Nephron progenitor cell (in vitro differentiated cells): ENCODE measurements around the gene COL27A1.
"Not testable (repeated sequence)": the region's sequence is repeated elsewhere in the genome, so short reads cannot be mapped to it uniquely, and the experiment has no call there.

Source experiments
- DNase-seq: peaks from one replicate; pipeline ENCODE4 v3.0.0; 2021
- H3K27ac Mint-ChIP-seq: 2 replicates; pipeline ENCODE4 v1.8.0; 2021; ENCODE audit warnings: mild to moderate bottlenecking, moderate library complexity, mixed read lengths
- H3K27me3 Mint-ChIP-seq: 2 replicates; pipeline ENCODE4 v1.8.0; 2021; ENCODE audit warnings: mild to moderate bottlenecking, low read depth, mixed read lengths; ENCODE audit not compliant: poor library complexity
- H3K36me3 Mint-ChIP-seq: 2 replicates; pipeline ENCODE4 v1.8.0; 2021; ENCODE audit warnings: low read depth, mixed read lengths
- H3K4me1 Mint-ChIP-seq: 2 replicates; pipeline ENCODE4 v1.8.0; 2021; ENCODE audit warnings: mixed read lengths
- H3K4me3 Mint-ChIP-seq: 2 replicates; pipeline ENCODE4 v1.8.0; 2021; ENCODE audit warnings: mild to moderate bottlenecking, moderate library complexity, mixed read lengths
- H3K9me3 Mint-ChIP-seq: 2 replicates; pipeline ENCODE4 v1.8.0; 2021; ENCODE audit warnings: mild to moderate bottlenecking, moderate library complexity, mixed read lengths
- TF ChIP-seq, protein P1 (sequence below): fragments of 200-600 bp; sonication (generic); IDR thresholded peaks from 2 replicates; pipeline ENCODE4 v1.5.0; 2021; ENCODE audit warnings: antibody characterized with exemption

The COL27A1 gene

DNA sequence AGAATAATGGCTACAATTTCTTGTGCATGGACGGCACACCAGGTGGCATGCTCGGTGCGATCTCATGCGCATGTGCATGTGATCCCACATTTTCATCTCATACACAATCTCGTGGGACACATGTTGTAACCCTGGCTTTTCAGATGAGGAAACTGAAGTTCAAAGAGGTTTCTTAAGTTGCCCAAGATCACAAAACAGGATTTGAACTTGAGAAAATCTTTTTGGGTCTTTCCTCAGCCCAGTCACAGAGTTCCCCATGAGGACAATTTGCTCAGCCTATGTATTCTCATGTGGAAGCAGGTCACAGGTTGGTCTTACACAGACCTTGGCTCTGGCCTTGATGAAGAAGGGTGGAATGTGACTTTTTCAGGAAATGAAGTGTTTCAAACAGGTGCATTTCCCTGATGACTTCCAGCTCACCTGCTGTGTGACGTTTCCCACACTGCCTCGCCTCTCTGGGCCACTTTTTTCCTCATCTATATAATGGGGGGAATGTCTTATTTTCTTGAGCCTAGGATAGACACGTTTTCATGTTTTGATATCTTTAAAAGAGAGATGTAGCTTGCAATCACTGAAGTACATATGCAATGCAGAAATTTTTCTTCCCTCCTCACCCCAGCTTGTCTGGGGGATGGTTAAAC is 160.5 kb downstream of the COL27A1 start:
- Mint-ChIP-seq H3K4me3 (no peak overlapping the region), H3K9me3 (no peaks in the 10 kb centered on the region), H3K27ac (no peak overlapping the region), H3K4me1 (peaks cover 4% of the 10 kb centered on the region), H3K36me3 (peaks cover 17% of the 10 kb centered on the region), H3K27me3 (peaks cover 8% of the 10 kb centered on the region)
- TF ChIP-seq, protein P1, sequence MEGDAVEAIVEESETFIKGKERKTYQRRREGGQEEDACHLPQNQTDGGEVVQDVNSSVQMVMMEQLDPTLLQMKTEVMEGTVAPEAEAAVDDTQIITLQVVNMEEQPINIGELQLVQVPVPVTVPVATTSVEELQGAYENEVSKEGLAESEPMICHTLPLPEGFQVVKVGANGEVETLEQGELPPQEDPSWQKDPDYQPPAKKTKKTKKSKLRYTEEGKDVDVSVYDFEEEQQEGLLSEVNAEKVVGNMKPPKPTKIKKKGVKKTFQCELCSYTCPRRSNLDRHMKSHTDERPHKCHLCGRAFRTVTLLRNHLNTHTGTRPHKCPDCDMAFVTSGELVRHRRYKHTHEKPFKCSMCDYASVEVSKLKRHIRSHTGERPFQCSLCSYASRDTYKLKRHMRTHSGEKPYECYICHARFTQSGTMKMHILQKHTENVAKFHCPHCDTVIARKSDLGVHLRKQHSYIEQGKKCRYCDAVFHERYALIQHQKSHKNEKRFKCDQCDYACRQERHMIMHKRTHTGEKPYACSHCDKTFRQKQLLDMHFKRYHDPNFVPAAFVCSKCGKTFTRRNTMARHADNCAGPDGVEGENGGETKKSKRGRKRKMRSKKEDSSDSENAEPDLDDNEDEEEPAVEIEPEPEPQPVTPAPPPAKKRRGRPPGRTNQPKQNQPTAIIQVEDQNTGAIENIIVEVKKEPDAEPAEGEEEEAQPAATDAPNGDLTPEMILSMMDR, result no peak
- no peak for DNase-seq

DNA sequence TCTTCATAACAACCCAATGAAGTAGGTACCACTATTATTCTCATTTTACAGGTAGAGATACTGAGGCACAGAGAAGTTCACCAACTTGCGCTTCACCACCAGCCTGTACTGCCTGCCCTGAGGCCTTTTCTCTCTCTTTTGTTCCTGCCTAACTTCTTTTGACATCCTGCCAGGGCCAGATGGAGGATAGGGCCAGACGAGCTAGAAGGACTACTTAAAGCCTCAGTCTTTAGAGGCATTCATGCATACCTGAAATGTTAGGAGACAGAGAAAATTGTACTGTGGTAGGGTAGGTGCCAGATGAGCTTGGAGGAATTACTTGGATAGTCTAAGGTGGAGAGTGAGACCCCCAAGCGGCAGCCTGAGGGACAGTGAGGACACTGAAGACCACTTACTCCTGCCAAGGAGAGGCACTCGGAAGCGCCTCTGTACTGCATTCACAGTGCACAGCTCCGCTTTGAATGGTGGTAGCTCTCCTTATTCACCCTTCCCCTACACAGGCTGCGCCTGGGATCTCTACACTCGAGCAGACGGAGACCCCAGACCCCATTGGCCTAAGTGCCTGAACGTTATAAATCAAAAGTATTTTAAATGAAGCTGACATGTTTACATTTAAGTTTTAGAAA is 161.4 kb downstream of the COL27A1 start:
- peaks cover 10% of the 10 kb centered on the region for H3K36me3 Mint-ChIP-seq
- no peak overlapping the region for H3K27ac Mint-ChIP-seq
- peaks cover 8% of the 10 kb centered on the region for H3K27me3 Mint-ChIP-seq
- peaks cover 4% of the 10 kb centered on the region for H3K4me1 Mint-ChIP-seq
- TF ChIP-seq, protein P1, result no peak
- no peak overlapping the region for H3K4me3 Mint-ChIP-seq
- no peaks in the 10 kb centered on the region for H3K9me3 Mint-ChIP-seq
- no peak for DNase-seq

DNA sequence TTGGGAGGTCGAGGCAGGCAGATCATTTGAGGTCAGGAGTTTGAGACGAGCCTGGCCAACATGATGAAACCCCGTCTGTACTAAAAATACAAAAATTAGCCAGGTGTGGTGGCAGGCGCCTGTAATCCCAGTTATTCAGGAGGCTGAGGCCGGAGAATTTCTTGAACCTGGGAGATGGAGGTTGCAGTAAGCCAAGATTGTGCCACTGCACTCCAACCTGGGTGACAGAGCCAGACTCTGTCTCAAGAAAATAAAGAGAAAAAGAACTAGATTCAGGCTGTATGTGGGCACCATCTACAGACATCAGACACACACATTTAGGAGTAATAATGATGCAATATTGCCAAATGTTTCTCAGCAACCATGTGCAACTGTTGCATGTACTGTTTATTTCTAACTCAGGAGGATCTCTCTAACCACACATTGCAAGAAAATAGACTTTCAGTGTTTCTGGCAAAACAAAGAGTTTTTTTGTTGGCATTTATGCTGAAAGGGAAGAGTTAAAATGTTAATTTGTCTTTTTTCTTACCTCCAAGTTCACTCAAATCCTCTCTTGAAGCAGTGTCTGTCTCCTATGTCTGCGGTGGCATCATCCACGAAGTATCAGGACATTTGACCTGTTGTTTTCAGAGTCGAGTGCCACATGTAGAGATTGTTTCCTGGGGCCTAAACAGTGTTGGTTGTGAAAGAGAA is 162.5 kb downstream of the COL27A1 start:
- no peak for DNase-seq

DNA sequence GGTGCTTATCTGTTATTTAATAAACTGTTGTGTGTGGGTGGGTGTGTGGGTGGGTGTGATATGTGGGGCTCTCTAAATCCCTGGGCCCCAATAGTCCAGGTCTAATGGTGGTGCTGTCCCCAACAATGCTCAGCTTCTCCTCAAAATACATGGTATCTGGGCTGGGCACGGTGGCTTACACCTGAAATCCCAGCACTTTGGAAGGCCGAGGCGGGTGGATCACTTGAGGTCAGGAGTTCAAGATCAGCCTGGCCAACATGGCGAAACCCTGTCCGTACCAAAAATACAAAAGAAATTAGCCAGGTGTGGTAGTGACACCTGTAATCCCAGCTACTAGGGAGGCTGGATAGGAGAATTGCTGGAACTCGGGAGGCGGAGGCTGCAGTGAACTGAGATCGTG is 163.1 kb downstream of the COL27A1 start:
- no peak overlapping the region for H3K4me3 Mint-ChIP-seq
- DNase-seq, result no peak
- H3K9me3 Mint-ChIP-seq, result no peaks in the 10 kb centered on the region
- H3K36me3 Mint-ChIP-seq, result no peaks in the 10 kb centered on the region
- H3K27me3 Mint-ChIP-seq, result peaks cover 8% of the 10 kb centered on the region
- peaks cover 4% of the 10 kb centered on the region for H3K4me1 Mint-ChIP-seq
- TF ChIP-seq, protein P1, result no peak
- H3K27ac Mint-ChIP-seq, result no peak overlapping the region

More for the DNA sequence above, 162.5 kb downstream of the COL27A1 start:
- Mint-ChIP-seq H3K36me3 (peaks cover under 1% of the 10 kb centered on the region), H3K27me3 (peaks cover 8% of the 10 kb centered on the region), H3K4me1 (peaks cover 4% of the 10 kb centered on the region), H3K9me3 (no peaks in the 10 kb centered on the region), H3K27ac (no peak overlapping the region), H3K4me3 (no peak overlapping the region)
- TF ChIP-seq, protein P1, result no peak

DNA sequence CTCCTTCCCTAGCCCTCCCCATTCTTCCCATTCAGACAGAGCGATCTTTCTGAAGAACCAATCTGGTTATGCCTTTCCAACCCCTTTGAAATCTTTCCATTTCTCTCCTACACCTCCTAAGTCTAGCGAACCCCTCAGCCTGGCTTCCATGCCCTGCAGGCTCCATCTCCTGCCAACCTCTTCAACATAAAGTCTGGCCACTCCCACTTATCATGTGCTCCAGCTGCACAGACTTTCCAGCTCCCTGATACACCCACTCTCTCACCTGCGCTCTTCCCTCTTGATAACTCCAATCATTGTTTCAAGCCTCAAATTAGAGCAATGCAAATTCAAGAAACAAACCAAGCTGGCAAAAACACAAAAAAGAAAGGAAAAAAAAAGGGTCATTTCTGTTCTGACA is 163.8 kb downstream of the COL27A1 start:
- no peak overlapping the region for H3K4me3 Mint-ChIP-seq
- TF ChIP-seq, protein P1, result no peak
- H3K9me3 Mint-ChIP-seq, result no peaks in the 10 kb centered on the region
- H3K27me3 Mint-ChIP-seq, result peaks cover 8% of the 10 kb centered on the region
- DNase-seq, result no peak
- H3K27ac Mint-ChIP-seq, result no peak overlapping the region
- H3K36me3 Mint-ChIP-seq, result no peaks in the 10 kb centered on the region
- peaks cover 4% of the 10 kb centered on the region for H3K4me1 Mint-ChIP-seq

DNA sequence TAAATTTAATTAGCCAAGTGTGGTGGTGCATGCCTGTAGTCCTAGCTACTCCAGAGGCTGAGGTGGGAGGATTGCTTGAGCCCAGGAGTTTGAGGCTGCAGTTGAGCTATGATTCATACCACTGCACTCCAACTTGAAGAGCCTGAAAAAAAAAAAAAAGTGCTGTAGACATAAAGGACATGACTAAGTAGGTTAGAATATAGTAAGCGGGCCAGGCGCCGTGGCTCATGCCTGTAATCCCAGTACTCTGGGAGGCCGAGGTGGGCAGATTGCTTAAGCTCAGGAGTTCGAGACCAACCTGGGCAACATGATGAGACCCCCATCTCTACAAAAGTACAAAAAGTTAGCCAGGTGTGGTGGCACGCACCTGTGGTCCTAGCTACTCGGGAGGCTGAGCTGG is 165.4 kb downstream of the COL27A1 start:
- not testable (repeated sequence) for H3K27me3 Mint-ChIP-seq, DNase-seq, H3K4me1 Mint-ChIP-seq, H3K36me3 Mint-ChIP-seq, H3K4me3 Mint-ChIP-seq, H3K27ac Mint-ChIP-seq, H3K9me3 Mint-ChIP-seq
